GM23338 (cell line): Measurements from ENCODE around the gene ADGRG2. TPM values are rescaled to one million over a fixed set of nuclear protein-coding genes. Genes with fewer than 3 reads are reported as not detected.

ENCODE experiments used
- ATAC-seq: fragments of 200-7000 bp; cut with Tn5 transposase; 3 replicates; pipeline ENCODE4 v1.9.1; 2020
- DNase-seq: peaks from one replicate; pipeline ENCODE4 v3.0.0-alpha.2; 2015; ENCODE audit warnings: low spot score
- H2AFZ ChIP-seq: fragments of 200-600 bp; sonication (generic); 2 replicates; pipeline ENCODE4 v1.8.0; 2016; ENCODE audit warnings: antibody characterized with exemption, mild to moderate bottlenecking, moderate library complexity
- H3F3A ChIP-seq: fragments of 200-600 bp; sonication (generic); replicated peaks from 2 replicates; pipeline ENCODE4 v1.8.0; 2017; ENCODE audit warnings: antibody characterized with exemption, mixed run types, low read depth
- H3K27ac ChIP-seq: fragments of 200-600 bp; sonication (generic); 2 replicates; pipeline ENCODE4 v1.6.1; 2016; ENCODE audit warnings: low read depth
- H3K27me3 ChIP-seq: fragments of 200-600 bp; sonication (generic); 2 replicates; pipeline ENCODE4 v1.8.0; 2016; ENCODE audit warnings: mild to moderate bottlenecking, mixed run types, moderate library complexity; ENCODE audit not compliant: insufficient read depth
- H3K36me3 ChIP-seq: fragments of 200-600 bp; sonication (generic); 2 replicates; pipeline ENCODE4 v1.8.0; 2016; ENCODE audit warnings: mild to moderate bottlenecking; ENCODE audit not compliant: insufficient read depth
- H3K4me1 ChIP-seq: fragments of 200-600 bp; sonication (generic); 2 replicates; pipeline ENCODE4 v1.8.0; 2016; ENCODE audit warnings: mild to moderate bottlenecking, moderate library complexity; ENCODE audit not compliant: insufficient read depth
- H3K4me2 ChIP-seq: fragments of 200-600 bp; sonication (generic); 2 replicates; pipeline ENCODE4 v1.7.1; 2017; ENCODE audit warnings: mixed run types
- H3K4me3 ChIP-seq: fragments of 200-600 bp; sonication (generic); 2 replicates; pipeline ENCODE4 v1.6.1; 2016; ENCODE audit warnings: mixed run types
- H3K79me2 ChIP-seq: fragments of 200-600 bp; sonication (generic); replicated peaks from 2 replicates; pipeline ENCODE4 v1.8.0; 2017; ENCODE audit warnings: mild to moderate bottlenecking; ENCODE audit not compliant: insufficient read depth
- H3K9me2 ChIP-seq: fragments of 200-600 bp; sonication (generic); 2 replicates; pipeline ENCODE4 v1.8.0; 2017; ENCODE audit not compliant: insufficient read depth
- H4K20me1 ChIP-seq: fragments of 200-600 bp; sonication (generic); replicated peaks from 2 replicates; pipeline ENCODE4 v1.8.0; 2017; ENCODE audit warnings: mild to moderate bottlenecking; ENCODE audit not compliant: insufficient read depth
- H3K27ac Mint-ChIP-seq: 2 replicates; pipeline ENCODE4 v1.8.0; 2020; ENCODE audit warnings: inconsistent platforms, mild to moderate bottlenecking, moderate library complexity, mixed read lengths
- H3K27me3 Mint-ChIP-seq: 3 replicates; pipeline ENCODE4 v1.8.0; 2022; ENCODE audit warnings: low read depth, mild to moderate bottlenecking, moderate library complexity, mixed read lengths, inconsistent platforms; ENCODE audit not compliant: insufficient read depth, poor library complexity
- H3K36me3 Mint-ChIP-seq: 3 replicates; pipeline ENCODE4 v1.8.0; 2021; ENCODE audit warnings: low read depth, mild to moderate bottlenecking, inconsistent platforms, moderate library complexity, mixed read lengths
- H3K4me1 Mint-ChIP-seq: 3 replicates; pipeline ENCODE4 v1.8.0; 2020; ENCODE audit warnings: mild to moderate bottlenecking, inconsistent platforms, mixed read lengths
- H3K4me3 Mint-ChIP-seq: 3 replicates; pipeline ENCODE4 v1.8.0; 2021; ENCODE audit warnings: moderate library complexity, mild to moderate bottlenecking, inconsistent platforms, mixed read lengths
- H3K9me3 Mint-ChIP-seq: 3 replicates; pipeline ENCODE4 v1.8.0; 2020; ENCODE audit warnings: moderate library complexity, mild to moderate bottlenecking, inconsistent platforms, mixed read lengths
- CREB1 ChIP-seq: fragments of 250-450 bp; sonication (Bioruptor Pico); IDR thresholded peaks from 2 replicates; pipeline ENCODE4 v1.5.0; 2020; ENCODE audit warnings: low read depth, mild to moderate bottlenecking, moderate library complexity
- EZH2 ChIP-seq: fragments of 200-600 bp; sonication (generic); IDR thresholded peaks from one replicate; pipeline ENCODE4 v1.8.0; 2017; ENCODE audit warnings: antibody characterized with exemption, mild to moderate bottlenecking, low read depth; ENCODE audit not compliant: unreplicated experiment
- EZH2phosphoT487 ChIP-seq: fragments of 200-600 bp; sonication (generic); IDR thresholded peaks from one replicate; pipeline ENCODE4 v1.8.1; 2018; ENCODE audit warnings: antibody characterized with exemption; ENCODE audit not compliant: unreplicated experiment
- JUNB ChIP-seq: IDR thresholded peaks from one replicate; pipeline ENCODE4 v1.6.1; 2016; ENCODE audit warnings: antibody characterized with exemption; ENCODE audit not compliant: unreplicated experiment
- NANOG ChIP-seq: IDR thresholded peaks from 2 replicates; pipeline ENCODE4 v1.6.1; 2016; ENCODE audit warnings: antibody characterized with exemption, borderline replicate concordance
- POLR2AphosphoS5 ChIP-seq: IDR thresholded peaks from 2 replicates; pipeline ENCODE4 v1.6.1; 2016; ENCODE audit warnings: antibody characterized with exemption, low read depth
- STAT1 ChIP-seq: IDR thresholded peaks from one replicate; pipeline ENCODE4 v1.6.1; 2016; ENCODE audit warnings: antibody characterized with exemption; ENCODE audit not compliant: unreplicated experiment
- ZNF114 ChIP-seq: fragments of 250-450 bp; sonication (Bioruptor Pico); IDR thresholded peaks from 2 replicates; pipeline ENCODE4 v1.5.0; 2020; ENCODE audit warnings: mild to moderate bottlenecking, moderate library complexity
- ZNF331 ChIP-seq: fragments of 250-450 bp; sonication (Bioruptor Pico); IDR thresholded peaks from 2 replicates; pipeline ENCODE4 v1.5.0; 2020; ENCODE audit warnings: low read depth, mild to moderate bottlenecking, moderate library complexity
- polyA plus RNA-seq: library from polyadenylated mRNA; unstranded; fragments of >200 nt; fragmentation: Nextera tagmentation; extraction: Ambion mirVana; gene quantifications from 2 replicates; pipeline ENCODE4 v1.2.1, GENCODE V29; 2016
- total RNA-seq: library from RNA; depleted of rRNA; stranded (reverse); fragments of >200 nt; shearing (Covaris generic); gene quantifications from 2 replicates; pipeline ENCODE4 v1.2.3, GENCODE V29; 2014
- TF ChIP-seq, protein P1 (sequence below): fragments of 250-450 bp; sonication (Bioruptor Pico); IDR thresholded peaks from 2 replicates; pipeline ENCODE4 v1.5.0; 2020; ENCODE audit warnings: mild to moderate bottlenecking, moderate library complexity
- TF ChIP-seq, protein P2 (sequence below), 2 experiments: fragments of 200-600 bp in 1 of 2; sonication (generic) in 1 of 2; conservative IDR thresholded peaks; 2 replicates each; pipeline versions ENCODE4 v1.5.1 to v1.6.1; 2016 to 2017; ENCODE audit warnings: antibody characterized with exemption in 2 of 2, low read depth in 2 of 2, mild to moderate bottlenecking in 2 of 2, moderate library complexity in 1 of 2
- TF ChIP-seq, protein P3 (sequence below): IDR thresholded peaks from 2 replicates; pipeline ENCODE4 v1.6.1; 2016; ENCODE audit warnings: antibody characterized with exemption
- TF ChIP-seq, protein P4 (sequence below): IDR thresholded peaks from one replicate; pipeline ENCODE4 v1.6.1; 2018; ENCODE audit warnings: antibody characterized with exemption; ENCODE audit not compliant: unreplicated experiment

ADGRG2 gene
- total and polyA plus RNA-seq, 2 experiments from 2014 or later, result 4.0 to 10.8 TPM

DNA sequence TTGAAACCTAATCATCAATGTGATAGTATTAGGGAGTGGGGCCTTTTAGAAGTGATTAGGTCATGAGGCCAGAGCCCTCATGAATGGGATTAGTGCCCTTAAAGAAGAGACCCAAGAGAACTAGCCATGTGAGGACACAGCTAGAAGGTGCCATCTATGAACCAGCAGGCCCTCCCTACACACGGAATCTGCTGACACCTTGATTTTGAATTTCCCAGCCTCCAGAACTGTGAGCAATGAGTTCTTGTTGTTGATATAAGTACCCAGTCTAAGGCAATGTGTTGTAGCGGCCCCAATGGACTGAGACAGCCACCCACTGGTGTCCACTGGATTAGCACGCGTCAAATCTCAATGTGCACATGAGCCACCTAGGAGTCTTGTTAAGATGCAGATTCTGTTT is 8.4 kb upstream of the ADGRG2 start:
- Mint-ChIP-seq H3K9me3 (no peaks in the 10 kb centered on the region; the same call in 2 of the 3 replicates), H3K36me3 (no peaks in the 10 kb centered on the region), H3K27me3 (peaks cover 6% of the 10 kb centered on the region), H3K27ac (no peak overlapping the region), H3K4me1 (peaks cover 4% of the 10 kb centered on the region; the same call in 2 of the 3 replicates), H3K4me3 (no peak overlapping the region)
- DNase-seq (no peak), ATAC-seq (no peak)
- TF ChIP-seq CREB1 (CRISPR knock-in tag) (no peak), NANOG (no peak), JUNB (no peak), EZH2 (no peak), EZH2phosphoT487 (no peak), STAT1 (no peak), POLR2AphosphoS5 (no peak), ZNF114 (CRISPR knock-in tag) (no peak), ZNF331 (CRISPR knock-in tag) (no peak)
- TF ChIP-seq, protein P1, sequence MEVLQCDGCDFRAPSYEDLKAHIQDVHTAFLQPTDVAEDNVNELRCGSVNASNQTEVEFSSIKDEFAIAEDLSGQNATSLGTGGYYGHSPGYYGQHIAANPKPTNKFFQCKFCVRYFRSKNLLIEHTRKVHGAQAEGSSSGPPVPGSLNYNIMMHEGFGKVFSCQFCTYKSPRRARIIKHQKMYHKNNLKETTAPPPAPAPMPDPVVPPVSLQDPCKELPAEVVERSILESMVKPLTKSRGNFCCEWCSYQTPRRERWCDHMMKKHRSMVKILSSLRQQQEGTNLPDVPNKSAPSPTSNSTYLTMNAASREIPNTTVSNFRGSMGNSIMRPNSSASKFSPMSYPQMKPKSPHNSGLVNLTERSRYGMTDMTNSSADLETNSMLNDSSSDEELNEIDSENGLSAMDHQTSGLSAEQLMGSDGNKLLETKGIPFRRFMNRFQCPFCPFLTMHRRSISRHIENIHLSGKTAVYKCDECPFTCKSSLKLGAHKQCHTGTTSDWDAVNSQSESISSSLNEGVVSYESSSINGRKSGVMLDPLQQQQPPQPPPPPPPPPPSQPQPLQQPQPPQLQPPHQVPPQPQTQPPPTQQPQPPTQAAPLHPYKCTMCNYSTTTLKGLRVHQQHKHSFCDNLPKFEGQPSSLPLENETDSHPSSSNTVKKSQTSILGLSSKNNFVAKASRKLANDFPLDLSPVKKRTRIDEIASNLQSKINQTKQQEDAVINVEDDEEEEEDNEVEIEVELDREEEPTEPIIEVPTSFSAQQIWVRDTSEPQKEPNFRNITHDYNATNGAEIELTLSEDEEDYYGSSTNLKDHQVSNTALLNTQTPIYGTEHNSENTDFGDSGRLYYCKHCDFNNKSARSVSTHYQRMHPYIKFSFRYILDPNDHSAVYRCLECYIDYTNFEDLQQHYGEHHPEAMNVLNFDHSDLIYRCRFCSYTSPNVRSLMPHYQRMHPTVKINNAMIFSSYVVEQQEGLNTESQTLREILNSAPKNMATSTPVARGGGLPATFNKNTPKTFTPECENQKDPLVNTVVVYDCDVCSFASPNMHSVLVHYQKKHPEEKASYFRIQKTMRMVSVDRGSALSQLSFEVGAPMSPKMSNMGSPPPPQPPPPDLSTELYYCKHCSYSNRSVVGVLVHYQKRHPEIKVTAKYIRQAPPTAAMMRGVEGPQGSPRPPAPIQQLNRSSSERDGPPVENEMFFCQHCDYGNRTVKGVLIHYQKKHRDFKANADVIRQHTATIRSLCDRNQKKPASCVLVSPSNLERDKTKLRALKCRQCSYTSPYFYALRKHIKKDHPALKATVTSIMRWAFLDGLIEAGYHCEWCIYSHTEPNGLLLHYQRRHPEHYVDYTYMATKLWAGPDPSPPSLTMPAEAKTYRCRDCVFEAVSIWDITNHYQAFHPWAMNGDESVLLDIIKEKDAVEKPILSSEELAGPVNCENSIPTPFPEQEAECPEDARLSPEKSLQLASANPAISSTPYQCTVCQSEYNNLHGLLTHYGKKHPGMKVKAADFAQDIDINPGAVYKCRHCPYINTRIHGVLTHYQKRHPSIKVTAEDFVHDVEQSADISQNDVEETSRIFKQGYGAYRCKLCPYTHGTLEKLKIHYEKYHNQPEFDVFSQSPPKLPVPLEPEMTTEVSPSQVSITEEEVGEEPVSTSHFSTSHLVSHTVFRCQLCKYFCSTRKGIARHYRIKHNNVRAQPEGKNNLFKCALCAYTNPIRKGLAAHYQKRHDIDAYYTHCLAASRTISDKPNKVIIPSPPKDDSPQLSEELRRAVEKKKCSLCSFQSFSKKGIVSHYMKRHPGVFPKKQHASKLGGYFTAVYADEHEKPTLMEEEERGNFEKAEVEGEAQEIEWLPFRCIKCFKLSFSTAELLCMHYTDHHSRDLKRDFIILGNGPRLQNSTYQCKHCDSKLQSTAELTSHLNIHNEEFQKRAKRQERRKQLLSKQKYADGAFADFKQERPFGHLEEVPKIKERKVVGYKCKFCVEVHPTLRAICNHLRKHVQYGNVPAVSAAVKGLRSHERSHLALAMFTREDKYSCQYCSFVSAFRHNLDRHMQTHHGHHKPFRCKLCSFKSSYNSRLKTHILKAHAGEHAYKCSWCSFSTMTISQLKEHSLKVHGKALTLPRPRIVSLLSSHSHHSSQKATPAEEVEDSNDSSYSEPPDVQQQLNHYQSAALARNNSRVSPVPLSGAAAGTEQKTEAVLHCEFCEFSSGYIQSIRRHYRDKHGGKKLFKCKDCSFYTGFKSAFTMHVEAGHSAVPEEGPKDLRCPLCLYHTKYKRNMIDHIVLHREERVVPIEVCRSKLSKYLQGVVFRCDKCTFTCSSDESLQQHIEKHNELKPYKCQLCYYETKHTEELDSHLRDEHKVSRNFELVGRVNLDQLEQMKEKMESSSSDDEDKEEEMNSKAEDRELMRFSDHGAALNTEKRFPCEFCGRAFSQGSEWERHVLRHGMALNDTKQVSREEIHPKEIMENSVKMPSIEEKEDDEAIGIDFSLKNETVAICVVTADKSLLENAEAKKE, result no peak
- TF ChIP-seq, protein P2, sequence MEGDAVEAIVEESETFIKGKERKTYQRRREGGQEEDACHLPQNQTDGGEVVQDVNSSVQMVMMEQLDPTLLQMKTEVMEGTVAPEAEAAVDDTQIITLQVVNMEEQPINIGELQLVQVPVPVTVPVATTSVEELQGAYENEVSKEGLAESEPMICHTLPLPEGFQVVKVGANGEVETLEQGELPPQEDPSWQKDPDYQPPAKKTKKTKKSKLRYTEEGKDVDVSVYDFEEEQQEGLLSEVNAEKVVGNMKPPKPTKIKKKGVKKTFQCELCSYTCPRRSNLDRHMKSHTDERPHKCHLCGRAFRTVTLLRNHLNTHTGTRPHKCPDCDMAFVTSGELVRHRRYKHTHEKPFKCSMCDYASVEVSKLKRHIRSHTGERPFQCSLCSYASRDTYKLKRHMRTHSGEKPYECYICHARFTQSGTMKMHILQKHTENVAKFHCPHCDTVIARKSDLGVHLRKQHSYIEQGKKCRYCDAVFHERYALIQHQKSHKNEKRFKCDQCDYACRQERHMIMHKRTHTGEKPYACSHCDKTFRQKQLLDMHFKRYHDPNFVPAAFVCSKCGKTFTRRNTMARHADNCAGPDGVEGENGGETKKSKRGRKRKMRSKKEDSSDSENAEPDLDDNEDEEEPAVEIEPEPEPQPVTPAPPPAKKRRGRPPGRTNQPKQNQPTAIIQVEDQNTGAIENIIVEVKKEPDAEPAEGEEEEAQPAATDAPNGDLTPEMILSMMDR (conservative IDR thresholded peaks at IDR 0.05; ENCODE audit: low read depth in 2 of 2), result no peak
- TF ChIP-seq, protein P3, sequence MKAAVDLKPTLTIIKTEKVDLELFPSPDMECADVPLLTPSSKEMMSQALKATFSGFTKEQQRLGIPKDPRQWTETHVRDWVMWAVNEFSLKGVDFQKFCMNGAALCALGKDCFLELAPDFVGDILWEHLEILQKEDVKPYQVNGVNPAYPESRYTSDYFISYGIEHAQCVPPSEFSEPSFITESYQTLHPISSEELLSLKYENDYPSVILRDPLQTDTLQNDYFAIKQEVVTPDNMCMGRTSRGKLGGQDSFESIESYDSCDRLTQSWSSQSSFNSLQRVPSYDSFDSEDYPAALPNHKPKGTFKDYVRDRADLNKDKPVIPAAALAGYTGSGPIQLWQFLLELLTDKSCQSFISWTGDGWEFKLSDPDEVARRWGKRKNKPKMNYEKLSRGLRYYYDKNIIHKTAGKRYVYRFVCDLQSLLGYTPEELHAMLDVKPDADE, result no peak
- TF ChIP-seq, protein P4, sequence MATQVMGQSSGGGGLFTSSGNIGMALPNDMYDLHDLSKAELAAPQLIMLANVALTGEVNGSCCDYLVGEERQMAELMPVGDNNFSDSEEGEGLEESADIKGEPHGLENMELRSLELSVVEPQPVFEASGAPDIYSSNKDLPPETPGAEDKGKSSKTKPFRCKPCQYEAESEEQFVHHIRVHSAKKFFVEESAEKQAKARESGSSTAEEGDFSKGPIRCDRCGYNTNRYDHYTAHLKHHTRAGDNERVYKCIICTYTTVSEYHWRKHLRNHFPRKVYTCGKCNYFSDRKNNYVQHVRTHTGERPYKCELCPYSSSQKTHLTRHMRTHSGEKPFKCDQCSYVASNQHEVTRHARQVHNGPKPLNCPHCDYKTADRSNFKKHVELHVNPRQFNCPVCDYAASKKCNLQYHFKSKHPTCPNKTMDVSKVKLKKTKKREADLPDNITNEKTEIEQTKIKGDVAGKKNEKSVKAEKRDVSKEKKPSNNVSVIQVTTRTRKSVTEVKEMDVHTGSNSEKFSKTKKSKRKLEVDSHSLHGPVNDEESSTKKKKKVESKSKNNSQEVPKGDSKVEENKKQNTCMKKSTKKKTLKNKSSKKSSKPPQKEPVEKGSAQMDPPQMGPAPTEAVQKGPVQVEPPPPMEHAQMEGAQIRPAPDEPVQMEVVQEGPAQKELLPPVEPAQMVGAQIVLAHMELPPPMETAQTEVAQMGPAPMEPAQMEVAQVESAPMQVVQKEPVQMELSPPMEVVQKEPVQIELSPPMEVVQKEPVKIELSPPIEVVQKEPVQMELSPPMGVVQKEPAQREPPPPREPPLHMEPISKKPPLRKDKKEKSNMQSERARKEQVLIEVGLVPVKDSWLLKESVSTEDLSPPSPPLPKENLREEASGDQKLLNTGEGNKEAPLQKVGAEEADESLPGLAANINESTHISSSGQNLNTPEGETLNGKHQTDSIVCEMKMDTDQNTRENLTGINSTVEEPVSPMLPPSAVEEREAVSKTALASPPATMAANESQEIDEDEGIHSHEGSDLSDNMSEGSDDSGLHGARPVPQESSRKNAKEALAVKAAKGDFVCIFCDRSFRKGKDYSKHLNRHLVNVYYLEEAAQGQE, result no peak
- H3K4me1 ChIP-seq, result no peaks in the 10 kb centered on the region; the same call in 1 of the 2 replicates
- H3K27ac ChIP-seq, result no peak overlapping the region
- H3F3A ChIP-seq, result no peaks in the 10 kb centered on the region
- no peak overlapping the region for H3K4me3 ChIP-seq
- H3K36me3 ChIP-seq, result no peaks in the 10 kb centered on the region
- H3K4me2 ChIP-seq, result no peak overlapping the region
- no peaks in the 10 kb centered on the region for H3K27me3 ChIP-seq
- H3K9me2 ChIP-seq, result no peaks in the 10 kb centered on the region
- H3K79me2 ChIP-seq, result no peaks in the 10 kb centered on the region
- no peaks in the 10 kb centered on the region for H4K20me1 ChIP-seq
- H2AFZ ChIP-seq, result no peak overlapping the region
